AG10803 (cell line): ENCODE results near the gene ZNF33B.
"Not testable (repeated sequence)": the region's sequence is repeated elsewhere in the genome, so short reads cannot be mapped to it uniquely, and the experiment has no call there.

ENCODE experiments used
- DNase-seq: peaks from one replicate; pipeline ENCODE4 v3.0.0; 2010; ENCODE audit warnings: low read depth
- H3K4me3 ChIP-seq: 2 replicates; pipeline ENCODE4 v1.5.1; 2011; ENCODE audit warnings: mild to moderate bottlenecking, low read length, control low read depth
- CTCF ChIP-seq: conservative IDR thresholded peaks from 2 replicates; pipeline ENCODE4 v1.5.1; 2011; ENCODE audit warnings: mild to moderate bottlenecking, low read length, control low read depth, inconsistent platforms

Gene ZNF33B

DNA sequence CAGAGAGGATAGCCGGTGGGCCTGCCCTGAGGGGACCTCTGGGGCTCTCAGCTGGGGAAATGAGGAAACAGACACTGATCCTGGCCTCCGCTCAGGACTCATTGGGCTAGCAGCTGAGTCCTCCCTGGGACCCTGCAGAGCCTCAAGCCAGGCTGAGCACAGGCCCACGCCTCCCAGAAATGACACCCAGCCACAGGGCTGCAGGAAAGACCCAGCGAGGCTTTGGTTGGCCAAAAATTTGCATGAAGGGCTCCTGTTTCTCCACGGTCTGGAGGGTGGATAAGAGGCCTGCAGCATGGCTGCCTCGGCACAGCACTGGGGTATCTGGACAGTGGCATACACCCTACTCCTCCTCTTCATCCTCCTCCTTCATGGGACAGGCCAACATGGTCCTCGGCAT is 60.4 kb downstream of the ZNF33B start:
- H3K4me3 ChIP-seq: no peak overlapping the region
- DNase-seq: no peak
- no peak for TF ChIP-seq CTCF

DNA sequence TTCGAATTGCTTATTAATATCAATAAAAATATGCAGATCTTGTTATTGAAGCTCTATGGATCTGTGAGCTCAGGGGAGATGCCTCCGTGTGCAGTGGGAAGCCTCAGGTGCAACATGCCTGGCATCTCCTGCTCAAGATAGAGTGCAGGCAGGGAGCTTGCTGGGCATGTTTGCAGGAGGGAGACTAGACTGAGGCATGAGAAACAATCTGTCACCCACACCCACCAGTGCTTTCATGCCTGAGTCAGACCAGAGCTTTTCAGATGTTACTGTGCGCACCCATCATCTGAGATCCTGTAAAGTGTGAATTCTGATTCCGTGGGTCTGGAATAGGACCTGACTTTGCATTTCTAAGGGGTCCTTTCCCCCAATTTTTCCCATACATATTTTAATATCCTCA is 62.0 kb downstream of the ZNF33B start:
- TF ChIP-seq CTCF: no peak

GRCh38 chr10:42574336-42574735 is 64.0 kb downstream of the ZNF33B start:
- no peak for TF ChIP-seq CTCF
- no peak overlapping the region for H3K4me3 ChIP-seq
- no peak for DNase-seq

More for the DNA sequence above, 62.0 kb downstream of the ZNF33B start:
- no peak for DNase-seq
- no peak overlapping the region for H3K4me3 ChIP-seq

- no peak for DNase-seq
- H3K4me3 ChIP-seq: no peak overlapping the region
- no peak for TF ChIP-seq CTCF
Observed at GRCh38 chr10:42556931-42557330, 81.4 kb downstream of the ZNF33B start.

- not testable (repeated sequence) for DNase-seq, H3K4me3 ChIP-seq
Observed at GRCh38 chr10:42553576-42553975, 84.8 kb downstream of the ZNF33B start.

GRCh38 chr10:42553064-42553407 is 85.3 kb downstream of the ZNF33B start:
- no peak for DNase-seq
- peak overlapping the region; percentile 88 for H3K4me3 ChIP-seq
- TF ChIP-seq CTCF: no peak

- peak overlapping the region; percentile 88 for H3K4me3 ChIP-seq
- no peak for TF ChIP-seq CTCF
- peak; percentile 96 for DNase-seq
Observed at GRCh38 chr10:42552188-42553063, 85.9 kb downstream of the ZNF33B start.
